Measurements from ENCODE around the gene VAV1. TPM values are rescaled to one million over a fixed set of nuclear protein-coding genes. Genes with fewer than 3 reads are reported as not detected.

Gene VAV1
- total and polyA plus RNA-seq, 2 of the 13 experiments (the other 11 are each of a cell fraction or from before 2014, with no cell fraction given) = not detected

- Histone ChIP-seq H3K9ac (ENCODE audit: insufficient read depth, low read depth, low read length) (no peak overlapping the region), H2AFZ (ENCODE audit: low read length) (no peak overlapping the region), H3K4me3 (replicated peaks in 1 of 3; ENCODE audit: insufficient read depth in 1 of 3, low read depth in 2 of 3, low read length in 3 of 3) (no peak overlapping the region), H3K9me3 (ENCODE audit: low read length) (no peaks in the 10 kb centered on the region), H3K4me2 (ENCODE audit: low read depth, low read length) (no peak overlapping the region), H3K36me3 (replicated peaks in 1 of 2; ENCODE audit: control insufficient read depth in 1 of 2, insufficient read depth in 2 of 2, low read length in 2 of 2) (no peaks in the 10 kb centered on the region), H4K20me1 (ENCODE audit: insufficient read depth, low read length) (no peaks in the 10 kb centered on the region), H3K27me3 (ENCODE audit: control insufficient read depth in 1 of 2, insufficient read depth in 2 of 2, low read length in 2 of 2) (peaks cover 0 to 1% of the 10 kb centered on the region in 2 experiments; a peak in 1 of 5 replicates), H3K27ac (ENCODE audit: extremely low read length, insufficient read depth, low read length) (no peak overlapping the region), H3K79me2 (ENCODE audit: insufficient read depth, low read length) (no peaks in the 10 kb centered on the region), H3K4me1 (ENCODE audit: insufficient read depth, low read length) (no peaks in the 10 kb centered on the region)
- WGBS (ENCODE audit: low lambda C conversion rate) = 21% methylated on average over 3 of the region's 3 CpGs
- DNase-seq (ENCODE audit: low spot score) = no peak
- in situ Hi-C loops (cut with HindIII; ENCODE audit: extremely low pct_ligation_motif_present, low pct_unique_long_range_greater_than_20kb) (no loop called here), intact Hi-C loops (cut with micrococcal nuclease; ENCODE audit: unreplicated experiment) (no loop called here)
- no peak for FAIRE-seq
- no peak for ATAC-seq
- BruUV-seq (replicated peaks) = no TSS peak
- TF ChIP-seq ZNF850 (CRISPR knock-in tag; conservative IDR thresholded peaks at IDR 0.05) (no peak), IRF1 (CRISPR knock-in tag; IDR thresholded peaks at IDR 0.05; ENCODE audit: low read depth) (no peak), JUND (CRISPR knock-in tag; IDR thresholded peaks at IDR 0.05) (no peak), ZNF678 (CRISPR knock-in tag; IDR thresholded peaks at IDR 0.05) (no peak), MXI1 (IDR thresholded peaks at IDR 0.05; ENCODE audit: borderline replicate concordance, low read depth, low read length) (no peak), NAIF1 (CRISPR knock-in tag; IDR thresholded peaks at IDR 0.05; ENCODE audit: borderline replicate concordance) (no peak), BCLAF1 (IDR thresholded peaks at IDR 0.05) (no peak), MTF1 (CRISPR knock-in tag; IDR thresholded peaks at IDR 0.05) (no peak), ATF7-NPFF (CRISPR knock-in tag; IDR thresholded peaks at IDR 0.05; ENCODE audit: low read depth) (no peak), ZBTB43 (CRISPR knock-in tag; conservative IDR thresholded peaks at IDR 0.05) (no peak), ZGPAT (CRISPR knock-in tag; IDR thresholded peaks at IDR 0.05) (no peak), GATAD2A (CRISPR knock-in tag; IDR thresholded peaks at IDR 0.05) (no peak), ARNTL (CRISPR knock-in tag; IDR thresholded peaks at IDR 0.05) (no peak)
- ChIA-PET CTCF (ENCODE audit: low intra/inter-chr PET ratio, low total read pairs) (no interaction called here), POLR2A (no interaction called here)
Measured at GRCh38 chr19:6835501-6835900, 63.0 kb downstream of the VAV1 start.
